ENCODE results near the gene HERC6.

HERC6 gene

GRCh38 chr4:88451205-88451604 is 72.6 kb downstream of the HERC6 start:
- Histone ChIP-seq H3K4me2 (ENCODE audit: low read depth, low read length, poor library complexity, severe bottlenecking) (no peak overlapping the region), H4K20me1 (ENCODE audit: low read depth, low read length) (no peaks in the 10 kb centered on the region), H3K36me3 (ENCODE audit: low read length) (no peaks in the 10 kb centered on the region), H2AFZ (ENCODE audit: low read depth, low read length, severe bottlenecking) (no peak overlapping the region), H3K9me2 (replicated peaks; ENCODE audit: insufficient read depth, low read length) (no peaks in the 10 kb centered on the region), H3K9me3 (ENCODE audit: insufficient read depth, low read length) (no peaks in the 10 kb centered on the region), H3K9ac (ENCODE audit: low read length) (no peak overlapping the region), H3K27me3 (ENCODE audit: low read length) (no peaks in the 10 kb centered on the region), H3K4me3 (ENCODE audit: insufficient read depth, low read length, poor library complexity, severe bottlenecking) (no peak overlapping the region), H3K79me2 (ENCODE audit: insufficient read depth, low read length) (no peaks in the 10 kb centered on the region), H3F3A (ENCODE audit: insufficient read depth) (no peaks in the 10 kb centered on the region), H3K27ac (ENCODE audit: low read depth, low read length) (no peak overlapping the region)
- TF ChIP-seq EZH2phosphoT487 (conservative IDR thresholded peaks at IDR 0.05; ENCODE audit: low read length), result no peak
- TF ChIP-seq, protein P1, sequence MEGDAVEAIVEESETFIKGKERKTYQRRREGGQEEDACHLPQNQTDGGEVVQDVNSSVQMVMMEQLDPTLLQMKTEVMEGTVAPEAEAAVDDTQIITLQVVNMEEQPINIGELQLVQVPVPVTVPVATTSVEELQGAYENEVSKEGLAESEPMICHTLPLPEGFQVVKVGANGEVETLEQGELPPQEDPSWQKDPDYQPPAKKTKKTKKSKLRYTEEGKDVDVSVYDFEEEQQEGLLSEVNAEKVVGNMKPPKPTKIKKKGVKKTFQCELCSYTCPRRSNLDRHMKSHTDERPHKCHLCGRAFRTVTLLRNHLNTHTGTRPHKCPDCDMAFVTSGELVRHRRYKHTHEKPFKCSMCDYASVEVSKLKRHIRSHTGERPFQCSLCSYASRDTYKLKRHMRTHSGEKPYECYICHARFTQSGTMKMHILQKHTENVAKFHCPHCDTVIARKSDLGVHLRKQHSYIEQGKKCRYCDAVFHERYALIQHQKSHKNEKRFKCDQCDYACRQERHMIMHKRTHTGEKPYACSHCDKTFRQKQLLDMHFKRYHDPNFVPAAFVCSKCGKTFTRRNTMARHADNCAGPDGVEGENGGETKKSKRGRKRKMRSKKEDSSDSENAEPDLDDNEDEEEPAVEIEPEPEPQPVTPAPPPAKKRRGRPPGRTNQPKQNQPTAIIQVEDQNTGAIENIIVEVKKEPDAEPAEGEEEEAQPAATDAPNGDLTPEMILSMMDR (IDR thresholded peaks at IDR 0.05; ENCODE audit: insufficient read depth, low read length, poor library complexity, severe bottlenecking), result no peak

GRCh38 chr4:88452912-88453311 is 74.3 kb downstream of the HERC6 start:
- Histone ChIP-seq H3K36me3 (ENCODE audit: low read length) (no peaks in the 10 kb centered on the region), H2AFZ (ENCODE audit: low read depth, low read length, severe bottlenecking) (no peak overlapping the region), H3K27ac (ENCODE audit: low read depth, low read length) (no peak overlapping the region), H3K9me3 (ENCODE audit: insufficient read depth, low read length) (no peaks in the 10 kb centered on the region), H3K79me2 (ENCODE audit: insufficient read depth, low read length) (no peaks in the 10 kb centered on the region), H3F3A (ENCODE audit: insufficient read depth) (no peaks in the 10 kb centered on the region), H3K9ac (ENCODE audit: low read length) (no peak overlapping the region), H4K20me1 (ENCODE audit: low read depth, low read length) (no peaks in the 10 kb centered on the region), H3K4me3 (ENCODE audit: insufficient read depth, low read length, poor library complexity, severe bottlenecking) (no peak overlapping the region), H3K9me2 (replicated peaks; ENCODE audit: insufficient read depth, low read length) (no peaks in the 10 kb centered on the region), H3K4me2 (ENCODE audit: low read depth, low read length, poor library complexity, severe bottlenecking) (no peak overlapping the region), H3K27me3 (ENCODE audit: low read length) (no peaks in the 10 kb centered on the region)
- TF ChIP-seq, protein P1 (IDR thresholded peaks at IDR 0.05; ENCODE audit: insufficient read depth, low read length, poor library complexity, severe bottlenecking), result no peak
- no peak for TF ChIP-seq EZH2phosphoT487 (conservative IDR thresholded peaks at IDR 0.05; ENCODE audit: low read length)

DNA sequence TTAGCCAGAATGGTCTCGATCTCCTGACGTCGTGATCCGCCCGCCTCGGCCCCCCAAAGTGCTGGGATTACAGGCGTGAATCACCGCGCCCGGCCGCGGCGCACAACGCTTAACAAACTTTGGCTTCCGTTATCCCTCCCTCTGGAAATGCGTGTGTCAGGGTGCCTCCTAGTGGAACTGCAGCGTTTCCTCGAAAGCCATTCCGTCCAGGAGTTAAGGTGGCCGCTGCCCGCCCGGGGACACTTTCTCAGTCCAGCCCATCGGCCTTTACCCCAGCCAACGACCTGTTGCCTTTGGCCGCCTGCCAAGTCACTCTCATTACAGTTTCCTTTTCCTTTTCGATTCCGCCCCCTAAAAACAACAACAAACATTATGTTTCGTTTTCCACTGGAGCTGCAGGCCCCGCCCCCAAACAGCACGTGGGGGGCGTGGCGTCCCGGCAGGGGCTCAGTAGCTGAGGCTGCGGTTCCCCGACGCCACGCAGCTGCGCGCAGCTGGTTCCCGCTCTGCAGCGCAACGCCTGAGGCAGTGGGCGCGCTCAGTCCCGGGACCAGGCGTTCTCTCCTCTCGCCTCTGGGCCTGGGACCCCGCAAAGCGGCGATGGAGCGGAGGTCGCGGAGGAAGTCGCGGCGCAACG is 78.1 kb downstream of the HERC6 start, which contains the start of gene HERC5:
Gene HERC5 (plus strand): TSS at position 450 of the 637 bp plus-strand sequence. CDS start 151 bp downstream, at position 601.
- no peak for TF ChIP-seq EZH2phosphoT487 (conservative IDR thresholded peaks at IDR 0.05; ENCODE audit: low read length)
- TF ChIP-seq, protein P1 (IDR thresholded peaks at IDR 0.05; ENCODE audit: insufficient read depth, low read length, poor library complexity, severe bottlenecking), result no peak
- Histone ChIP-seq H3K4me2 (ENCODE audit: low read depth, low read length, poor library complexity, severe bottlenecking) (no peak within 1 kb of the TSS), H3F3A (ENCODE audit: insufficient read depth) (no peaks in the 10 kb centered on the region), H3K4me3 (ENCODE audit: insufficient read depth, low read length, poor library complexity, severe bottlenecking) (no peak within 1 kb of the TSS), H3K36me3 (ENCODE audit: low read length) (no peaks in the 10 kb centered on the region), H4K20me1 (ENCODE audit: low read depth, low read length) (no peaks in the 10 kb centered on the region), H3K79me2 (ENCODE audit: insufficient read depth, low read length) (no peaks in the 10 kb centered on the region), H3K27ac (ENCODE audit: low read depth, low read length) (no peak within 1 kb of the TSS), H3K9ac (ENCODE audit: low read length) (no peak within 1 kb of the TSS), H3K9me2 (replicated peaks; ENCODE audit: insufficient read depth, low read length) (no peaks in the 10 kb centered on the region), H3K27me3 (ENCODE audit: low read length) (no peaks in the 10 kb centered on the region), H3K9me3 (ENCODE audit: insufficient read depth, low read length) (no peaks in the 10 kb centered on the region), H2AFZ (ENCODE audit: low read depth, low read length, severe bottlenecking) (no peak within 1 kb of the TSS)
